Head of caudate nucleus (tissue), 42 donors: ENCODE measurements around the gene ADAMTS13.

ENCODE experiments used
- DNase-seq, 42 donors: peaks; one replicate each; pipeline versions ENCODE4 v3.0.0 to v3.0.0-alpha.2; 2020 to 2021; ENCODE audit warnings: mixed read lengths in 7 of 42
- intact Hi-C: fragments of 100-400 bp; cut with DNase I; formaldehyde crosslinking; loops from one replicate; pipeline ENCODE4 v1.15.0; 2022

ADAMTS13 gene

GRCh38 chr9:133508046-133508445, 85.9 kb downstream of the ADAMTS13 start:
- intact Hi-C loops = no loop called here

More at GRCh38 chr9:133508046-133508445, 85.9 kb downstream of the ADAMTS13 start:
- no peak for DNase-seq
